Activated B cell treated with CpG ODN at 0.5 μM for 24 hours (primary cell): Measurements from ENCODE around the gene ZC3H12D. TPM values are rescaled to one million over a fixed set of nuclear protein-coding genes. Genes with fewer than 3 reads are reported as not detected.

Experiments
- ATAC-seq: fragments of 200-7000 bp; cut with Tn5 transposase; one replicate; pipeline ENCODE4 v1.10.0; 2021; ENCODE audit warnings: low read depth, mild to moderate bottlenecking, moderate library complexity
- CTCF ChIA-PET: fragments of 350-600 bp; sonication (Branson Sonifier 250); formaldehyde crosslinking; loops from one replicate; lab custom pipeline; 2021; ENCODE audit warnings: antibody characterized with exemption; lab: Charles Lee
- POLR2A ChIA-PET: fragments of 350-600 bp; sonication (Branson Sonifier 250); formaldehyde crosslinking; loops from one replicate; lab custom pipeline; 2021; ENCODE audit warnings: antibody characterized with exemption; lab: Charles Lee
- DNase-seq: peaks from one replicate; pipeline ENCODE4 v3.0.0; 2022
- H3K27ac Mint-ChIP-seq: one replicate; pipeline ENCODE4 v1.8.0; 2020; ENCODE audit warnings: mixed read lengths
- H3K27me3 Mint-ChIP-seq: one replicate; pipeline ENCODE4 v1.8.0; 2021; ENCODE audit warnings: mixed read lengths
- H3K36me3 Mint-ChIP-seq: one replicate; pipeline ENCODE4 v1.8.0; 2021; ENCODE audit warnings: low read depth, mixed read lengths
- H3K4me1 Mint-ChIP-seq: one replicate; pipeline ENCODE4 v1.8.0; 2021; ENCODE audit warnings: mixed read lengths
- H3K4me3 Mint-ChIP-seq: one replicate; pipeline ENCODE4 v1.8.0; 2020; ENCODE audit warnings: mild to moderate bottlenecking, mixed read lengths
- H3K9me3 Mint-ChIP-seq: one replicate; pipeline ENCODE4 v1.8.0; 2020; ENCODE audit warnings: mixed read lengths
- intact Hi-C: fragments of 100-400 bp; cut with micrococcal nuclease; formaldehyde crosslinking; loops from one replicate; pipeline ENCODE4 v1.15.1; 2024
- total RNA-seq: library from RNA; stranded (reverse); gene quantifications from 2 replicates; pipeline ENCODE4 v1.2.3, GENCODE V29; 2022
- TF ChIP-seq, protein P1 (sequence below): fragments of 200-600 bp; IDR thresholded peaks from one replicate; pipeline ENCODE4 v1.8.0; 2022; ENCODE audit warnings: antibody characterized with exemption, mild to moderate bottlenecking

Gene ZC3H12D
- total RNA-seq, 1 donor from 2014 or later, result 225 TPM

DNA sequence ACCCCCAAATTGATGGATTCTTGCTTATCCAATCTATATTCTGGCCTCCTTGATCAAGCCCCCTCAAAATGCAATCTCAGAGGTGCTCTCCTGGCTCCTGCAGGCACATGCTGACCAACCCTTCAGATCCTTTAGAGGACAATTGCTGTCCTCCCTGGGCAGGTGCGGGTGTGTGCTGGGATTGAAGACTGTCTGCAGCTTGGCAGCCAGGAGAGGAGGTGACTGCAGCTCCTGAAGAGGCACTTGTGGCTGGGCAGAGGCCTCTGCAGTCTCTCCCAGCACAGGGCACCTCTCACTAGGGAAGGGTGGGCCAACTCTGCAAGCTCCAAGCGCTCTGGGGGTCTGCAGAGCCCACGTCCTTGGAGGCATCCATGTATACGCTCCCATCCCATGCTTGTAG, 56.2 kb downstream of the ZC3H12D start:
- TF ChIP-seq, protein P1, sequence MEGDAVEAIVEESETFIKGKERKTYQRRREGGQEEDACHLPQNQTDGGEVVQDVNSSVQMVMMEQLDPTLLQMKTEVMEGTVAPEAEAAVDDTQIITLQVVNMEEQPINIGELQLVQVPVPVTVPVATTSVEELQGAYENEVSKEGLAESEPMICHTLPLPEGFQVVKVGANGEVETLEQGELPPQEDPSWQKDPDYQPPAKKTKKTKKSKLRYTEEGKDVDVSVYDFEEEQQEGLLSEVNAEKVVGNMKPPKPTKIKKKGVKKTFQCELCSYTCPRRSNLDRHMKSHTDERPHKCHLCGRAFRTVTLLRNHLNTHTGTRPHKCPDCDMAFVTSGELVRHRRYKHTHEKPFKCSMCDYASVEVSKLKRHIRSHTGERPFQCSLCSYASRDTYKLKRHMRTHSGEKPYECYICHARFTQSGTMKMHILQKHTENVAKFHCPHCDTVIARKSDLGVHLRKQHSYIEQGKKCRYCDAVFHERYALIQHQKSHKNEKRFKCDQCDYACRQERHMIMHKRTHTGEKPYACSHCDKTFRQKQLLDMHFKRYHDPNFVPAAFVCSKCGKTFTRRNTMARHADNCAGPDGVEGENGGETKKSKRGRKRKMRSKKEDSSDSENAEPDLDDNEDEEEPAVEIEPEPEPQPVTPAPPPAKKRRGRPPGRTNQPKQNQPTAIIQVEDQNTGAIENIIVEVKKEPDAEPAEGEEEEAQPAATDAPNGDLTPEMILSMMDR, result no peak
- no peak overlapping the region for H3K27ac Mint-ChIP-seq
- H3K27me3 Mint-ChIP-seq, result no peaks in the 10 kb centered on the region
- no peaks in the 10 kb centered on the region for H3K9me3 Mint-ChIP-seq
- intact Hi-C loops, result no loop called here
- ChIA-PET CTCF (interaction anchor here (0.9 to 1.1 kb wide), 4 partner anchors 239 to 399 kb away, joined by 3 to 5 read pairs (median 3); no protein-coding TSS in a partner anchor), POLR2A (no interaction called here)
- no peaks in the 10 kb centered on the region for H3K36me3 Mint-ChIP-seq
- no peak for DNase-seq
- H3K4me1 Mint-ChIP-seq, result peaks cover 4% of the 10 kb centered on the region
- no peak for ATAC-seq
- H3K4me3 Mint-ChIP-seq, result no peak overlapping the region

DNA sequence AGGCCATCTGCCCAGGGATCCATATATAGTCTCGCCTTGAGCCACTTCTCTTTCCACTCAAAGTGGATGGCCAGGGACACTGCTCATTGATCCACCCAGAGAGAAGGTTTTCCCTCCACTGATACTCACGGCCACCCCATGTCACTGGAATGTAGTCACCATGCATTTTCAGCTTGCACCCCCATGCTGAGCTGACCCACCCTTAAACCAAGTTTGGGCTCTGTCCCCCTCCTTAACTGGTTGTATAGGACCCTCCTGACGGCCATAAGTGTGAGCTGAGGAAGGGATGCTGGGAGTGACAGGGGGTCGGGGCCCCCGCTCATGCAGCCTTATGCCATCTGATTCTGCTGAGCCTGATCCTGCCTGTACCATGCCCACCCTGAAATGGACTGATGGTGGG, 59.1 kb downstream of the ZC3H12D start:
- DNase-seq, result no peak
- no peak for ATAC-seq
- no peaks in the 10 kb centered on the region for H3K4me1 Mint-ChIP-seq
- CTCF ChIA-PET, result interaction anchor here (1.0 to 2.0 kb wide), 3 partner anchors 236 to 397 kb away, joined by 3 to 6 read pairs (median 4); no protein-coding TSS in a partner anchor
- H3K36me3 Mint-ChIP-seq, result no peaks in the 10 kb centered on the region
- no peak overlapping the region for H3K27ac Mint-ChIP-seq
- TF ChIP-seq, protein P1, result no peak
- no peaks in the 10 kb centered on the region for H3K9me3 Mint-ChIP-seq
- intact Hi-C loops, result no loop called here
- POLR2A ChIA-PET, result interaction anchor here (0.5 kb wide), 1 partner anchor 381 kb away, joined by 4 read pairs; no protein-coding TSS in a partner anchor
- H3K27me3 Mint-ChIP-seq, result no peaks in the 10 kb centered on the region
- H3K4me3 Mint-ChIP-seq, result no peak overlapping the region

DNA sequence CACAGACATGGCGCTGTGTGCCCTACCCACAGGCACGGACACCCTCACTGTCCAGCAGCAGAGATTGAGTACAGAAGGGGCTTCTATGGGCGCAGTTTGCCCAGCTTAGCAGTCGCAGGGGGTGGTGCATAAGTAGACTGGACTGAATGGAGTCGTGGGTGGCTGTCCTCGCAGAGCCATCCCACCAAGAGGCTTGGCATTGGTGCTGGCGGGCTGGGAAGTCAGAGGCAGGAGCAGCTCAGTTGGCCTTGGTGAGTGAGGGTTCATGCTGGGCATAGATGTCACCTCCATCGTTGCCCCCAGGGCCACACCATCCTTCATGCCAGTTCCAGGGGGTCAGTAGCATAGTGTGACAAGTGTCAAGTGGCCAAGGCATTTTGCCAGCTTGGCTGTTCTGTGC, 59.6 kb downstream of the ZC3H12D start:
- no peaks in the 10 kb centered on the region for H3K9me3 Mint-ChIP-seq
- DNase-seq (no peak), ATAC-seq (no peak)
- ChIA-PET CTCF (interaction anchor here (1.5 to 2.0 kb wide), 2 partner anchors 235 to 343 kb away, joined by 3 to 6 read pairs; no protein-coding TSS in a partner anchor), POLR2A (interaction anchor here (0.5 kb wide), 1 partner anchor 381 kb away, joined by 4 read pairs; no protein-coding TSS in a partner anchor)
- H3K4me1 Mint-ChIP-seq, result no peaks in the 10 kb centered on the region
- TF ChIP-seq, protein P1, result no peak
- intact Hi-C loops, result no loop called here
- no peaks in the 10 kb centered on the region for H3K36me3 Mint-ChIP-seq
- H3K27ac Mint-ChIP-seq, result no peak overlapping the region
- no peak overlapping the region for H3K4me3 Mint-ChIP-seq
- H3K27me3 Mint-ChIP-seq, result no peaks in the 10 kb centered on the region

DNA sequence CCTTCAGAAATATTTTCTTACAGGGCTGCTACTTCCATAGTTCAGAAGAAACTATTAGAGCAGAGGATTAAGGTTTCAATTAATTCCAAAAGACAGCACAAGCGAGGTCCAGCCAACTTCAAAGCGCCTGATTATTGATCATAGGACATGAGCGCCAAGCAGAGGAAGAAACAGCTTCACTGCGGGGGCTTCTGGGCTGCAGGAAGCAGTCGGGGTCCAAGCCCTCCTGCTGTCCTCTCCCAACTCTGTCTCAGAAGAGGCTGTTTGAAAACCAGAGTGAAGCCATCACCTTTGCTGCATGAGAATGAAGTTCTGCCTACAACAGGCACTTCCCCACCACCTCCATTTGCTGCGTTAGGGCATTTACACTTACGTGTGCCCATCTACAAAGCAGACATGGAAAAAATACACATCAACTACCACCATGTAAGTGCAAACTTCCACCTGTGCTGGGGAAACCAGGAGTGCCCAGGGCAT, 60.8 kb downstream of the ZC3H12D start:
- no peaks in the 10 kb centered on the region for H3K36me3 Mint-ChIP-seq

DNA sequence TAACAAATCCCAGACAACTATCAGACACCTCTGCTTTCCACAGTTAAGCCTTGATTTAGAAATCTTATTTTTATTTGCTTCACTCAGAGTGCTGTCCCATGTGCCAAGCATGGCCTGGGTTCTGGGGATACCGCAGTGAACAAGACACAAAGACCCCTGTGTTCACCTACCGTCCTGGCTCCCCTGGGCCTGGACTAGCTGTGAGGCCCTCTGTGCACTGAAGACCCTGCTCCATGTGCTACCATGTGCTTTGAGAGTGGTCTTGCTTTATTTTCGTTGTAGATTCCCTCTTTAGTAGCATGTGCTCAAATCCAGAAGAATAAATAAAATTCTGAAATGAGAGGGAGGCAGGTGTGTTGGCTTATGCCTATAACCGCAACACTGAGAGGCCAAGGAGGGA, 62.2 kb downstream of the ZC3H12D start:
- no peak for ATAC-seq
- Mint-ChIP-seq H3K27me3 (no peaks in the 10 kb centered on the region), H3K27ac (no peak overlapping the region), H3K4me3 (no peak overlapping the region), H3K36me3 (no peaks in the 10 kb centered on the region), H3K4me1 (peaks cover 2% of the 10 kb centered on the region), H3K9me3 (no peaks in the 10 kb centered on the region)
- intact Hi-C loops, result no loop called here
- POLR2A ChIA-PET, result no interaction called here
- CTCF ChIA-PET, result no interaction called here
- DNase-seq, result no peak
- TF ChIP-seq, protein P1, result no peak

More for the DNA sequence above, 60.8 kb downstream of the ZC3H12D start:
- intact Hi-C loops, result no loop called here
- Mint-ChIP-seq H3K4me1 (peaks cover 2% of the 10 kb centered on the region), H3K27me3 (no peaks in the 10 kb centered on the region), H3K9me3 (no peaks in the 10 kb centered on the region), H3K4me3 (no peak overlapping the region), H3K27ac (no peak overlapping the region)
- ATAC-seq (no peak), DNase-seq (no peak)
- ChIA-PET CTCF (no interaction called here), POLR2A (no interaction called here)
- TF ChIP-seq, protein P1, result no peak
